ENCODE results near the gene AADAC.
"Not testable (repeated sequence)": the region's sequence is repeated elsewhere in the genome, so short reads cannot be mapped to it uniquely, and the experiment has no call there.

The AADAC gene

GRCh38 chr3:151813799-151814198 is at the start of gene AADAC:
Gene AADAC, plus strand, starts transcription at chr3:151814116. Its CDS starts 47 bp downstream, at chr3:151814163.
- DNase-seq (ENCODE audit: low read depth in 3 of 3), result no peak

GRCh38 chr3:151764699-151765098 is 49.2 kb upstream of the AADAC start:
- DNase-seq (ENCODE audit: low read depth in 3 of 3), result not testable (repeated sequence)

- no peak for DNase-seq (ENCODE audit: low read depth in 3 of 3)
These were observed 48.2 kb upstream of the AADAC start for GRCh38 chr3:151765685-151766084.

GRCh38 chr3:151766454-151766853 is 47.5 kb upstream of the AADAC start:
- DNase-seq (ENCODE audit: low read depth in 3 of 3), result no peak

GRCh38 chr3:151768393-151768930 is 45.5 kb upstream of the AADAC start:
- DNase-seq (ENCODE audit: low read depth in 3 of 3), result no peak

- DNase-seq (ENCODE audit: low read depth in 3 of 3), result no peak
These were observed 44.7 kb upstream of the AADAC start for GRCh38 chr3:151769175-151769574.

GRCh38 chr3:151770956-151771355 is 43.0 kb upstream of the AADAC start:
- DNase-seq (ENCODE audit: low read depth in 3 of 3), result no peak

GRCh38 chr3:151772825-151773480 is 41.0 kb upstream of the AADAC start:
- DNase-seq (ENCODE audit: low read depth in 3 of 3), result no peak

- DNase-seq (ENCODE audit: low read depth in 3 of 3), result no peak
These were observed 39.7 kb upstream of the AADAC start for GRCh38 chr3:151774235-151774634.

GRCh38 chr3:151774910-151775309 is 39.0 kb upstream of the AADAC start:
- DNase-seq (ENCODE audit: low read depth in 3 of 3), result no peak

- DNase-seq (ENCODE audit: low read depth in 3 of 3), result no peak
These were observed 38.3 kb upstream of the AADAC start for GRCh38 chr3:151775314-151776258.

- no peak for DNase-seq (ENCODE audit: low read depth in 3 of 3)
These were observed 37.6 kb upstream of the AADAC start for GRCh38 chr3:151776259-151776740.

GRCh38 chr3:151777880-151778279 is 36.0 kb upstream of the AADAC start:
- no peak for DNase-seq (ENCODE audit: low read depth in 3 of 3)

GRCh38 chr3:151787626-151788025 is 26.3 kb upstream of the AADAC start:
- DNase-seq (ENCODE audit: low read depth in 3 of 3), result no peak

- no peak for DNase-seq (ENCODE audit: low read depth in 3 of 3)
These were observed 25.5 kb upstream of the AADAC start for GRCh38 chr3:151788401-151788800.

- no peak for DNase-seq (ENCODE audit: low read depth in 3 of 3)
These were observed 24.0 kb upstream of the AADAC start for GRCh38 chr3:151789853-151790463.

GRCh38 chr3:151790763-151791162 is 23.2 kb upstream of the AADAC start:
- not testable (repeated sequence) for DNase-seq (ENCODE audit: low read depth in 3 of 3)

- no peak for DNase-seq (ENCODE audit: low read depth in 3 of 3)
These were observed 21.5 kb upstream of the AADAC start for GRCh38 chr3:151792411-151792810.

- no peak for DNase-seq (ENCODE audit: low read depth in 3 of 3)
These were observed 20.3 kb upstream of the AADAC start for GRCh38 chr3:151793636-151794035.

GRCh38 chr3:151794080-151794479 is 19.8 kb upstream of the AADAC start:
- no peak for DNase-seq (ENCODE audit: low read depth in 3 of 3)

- DNase-seq (ENCODE audit: low read depth in 3 of 3), result no peak
These were observed 18.6 kb upstream of the AADAC start for GRCh38 chr3:151795276-151795675.

- DNase-seq (ENCODE audit: low read depth in 3 of 3), result no peak
These were observed 17.7 kb upstream of the AADAC start for GRCh38 chr3:151796105-151796680.

Data from stimulated activated CD4-positive, alpha-beta T cell treated with anti-CD3 and anti-CD28 coated beads, TNF-alpha, amount 100 ng/mL, for 48 hours (primary cell).